NCI-H526 (cell line): ENCODE results near the gene RAB40A.
"Not testable (repeated sequence)": the region's sequence is repeated elsewhere in the genome, so short reads cannot be mapped to it uniquely, and the experiment has no call there.

Experiments used
- DNase-seq, 2 experiments: peaks; one replicate each; lab custom pipeline; 2025; lab: John Stamatoyannopoulos, UW

RAB40A gene

DNA sequence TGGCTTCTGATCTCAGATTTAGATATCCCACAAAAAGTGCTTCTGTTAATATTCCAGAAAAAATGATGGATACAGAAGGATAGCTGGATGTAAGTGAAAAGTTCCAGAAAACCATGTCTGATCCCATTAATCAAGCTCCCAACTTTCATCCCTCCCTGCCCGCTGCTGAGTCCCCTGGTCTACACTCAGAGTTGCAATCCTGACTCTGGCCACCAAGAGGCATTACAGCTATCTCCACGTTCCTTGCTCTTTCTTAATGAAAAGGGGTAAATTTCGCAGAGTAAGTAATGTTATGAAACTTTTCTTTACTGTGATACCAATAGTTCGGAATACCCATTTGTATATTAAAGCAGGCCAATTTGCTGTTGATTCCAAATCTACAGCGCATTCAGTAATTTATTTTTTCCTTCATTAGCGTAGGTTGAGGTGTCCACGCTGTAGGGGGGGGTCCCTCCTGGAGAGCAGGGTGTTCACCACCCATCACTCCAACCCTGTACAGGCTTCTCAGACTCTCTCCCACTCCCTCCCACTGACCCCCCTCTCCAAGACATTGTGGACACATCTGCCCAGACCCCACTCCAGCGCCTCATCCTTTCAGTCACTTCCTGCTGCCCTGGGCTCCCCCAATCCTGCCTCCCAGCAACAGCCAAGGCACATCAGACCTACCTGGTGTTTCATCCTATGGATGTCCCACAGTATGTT, 55.1 kb downstream of the RAB40A start:
- DNase-seq, result peak; percentile 21 to 46

DNA sequence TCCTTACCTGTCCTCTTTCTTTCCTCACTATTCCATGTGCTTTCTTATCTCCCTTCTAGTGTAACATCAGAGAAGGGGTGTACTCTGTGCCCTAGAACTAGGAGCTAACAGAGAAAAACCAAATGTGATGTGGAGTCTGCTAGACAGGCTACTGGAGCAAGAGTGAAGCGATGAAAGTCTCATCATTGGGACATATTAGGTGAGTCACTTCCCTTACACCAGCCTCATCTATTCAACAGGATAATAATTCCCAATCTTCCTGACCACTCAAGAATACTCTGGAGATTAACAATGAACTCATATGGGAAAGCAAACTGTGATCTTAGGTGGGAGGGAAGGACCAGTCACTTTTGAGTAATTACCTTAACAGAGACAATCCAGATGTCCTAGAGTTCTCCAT, 58.1 kb downstream of the RAB40A start:
- DNase-seq, result no peak

DNA sequence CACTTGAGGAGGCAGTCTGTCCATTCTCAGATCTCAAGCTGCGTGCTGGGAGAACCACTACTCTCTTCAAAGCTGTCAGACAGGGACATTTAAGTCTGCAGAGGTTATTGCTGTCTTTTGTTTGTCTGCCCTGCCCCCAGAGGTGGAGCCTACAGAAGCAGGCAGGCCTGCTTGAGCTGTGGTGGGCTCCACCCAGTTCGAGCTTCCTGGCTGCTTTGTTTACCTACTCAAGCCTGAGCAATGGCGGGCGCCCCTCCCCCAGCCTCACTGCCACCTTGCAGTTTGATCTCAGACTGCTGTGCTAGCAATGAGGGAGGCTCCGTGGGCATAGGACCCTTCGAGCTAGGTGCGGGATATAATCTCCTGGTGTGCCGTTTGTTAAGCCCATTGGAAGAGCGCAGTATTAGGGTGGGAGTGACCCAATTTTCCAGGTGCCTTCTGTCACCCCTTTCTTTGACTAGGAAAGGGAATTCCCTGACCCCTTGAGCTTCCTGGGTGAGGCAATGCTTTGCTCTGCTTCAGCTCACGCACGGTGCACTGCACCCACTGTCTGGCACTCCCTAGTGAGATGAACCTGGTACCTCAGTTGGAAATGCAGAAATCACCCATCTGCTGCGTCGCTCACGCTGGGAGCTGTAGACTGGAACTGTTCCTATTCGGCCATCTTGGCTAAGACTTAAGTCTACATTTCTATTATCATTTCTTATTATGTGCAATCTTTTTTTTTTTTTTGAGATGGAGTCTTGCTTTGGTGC, 59.1 kb downstream of the RAB40A start:
- not testable (repeated sequence) for DNase-seq

DNA sequence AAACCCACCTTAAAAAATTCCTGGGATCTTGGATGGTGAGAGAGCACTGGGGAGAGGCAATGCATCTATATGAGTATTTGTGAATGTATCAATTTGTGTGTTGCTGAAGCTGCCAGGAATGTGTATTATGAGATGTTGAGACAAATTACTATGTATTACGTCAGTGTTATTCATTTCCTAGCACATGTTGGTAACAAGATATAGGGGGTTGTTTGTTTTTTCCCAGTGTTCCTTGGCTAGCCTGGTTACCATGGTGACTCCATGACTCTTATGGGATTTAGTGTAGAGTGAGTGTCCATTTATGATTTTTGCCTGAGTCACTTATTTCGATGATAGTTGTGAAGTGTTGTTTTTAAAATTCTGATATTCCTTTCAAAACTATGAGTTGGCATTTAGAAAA, 65.6 kb downstream of the RAB40A start:
- no peak for DNase-seq
